ENCODE measurements around the gene MAFG.

MAFG gene

GRCh38 chr17:81902653-81903414 is 24.7 kb downstream of the MAFG start:
- H3K4me3 ChIP-seq = peak overlapping the region in 5 of 7 experiments; percentile 11 to 44 (median 30)
- H3K27ac ChIP-seq = peak overlapping the region in 3 of 21 experiments; percentile 14 to 21 (median 17)

- H3K4me3 ChIP-seq = peak within 1 kb of the TSS in 6 of 7 experiments; percentile 11 to 44 (median 26)
- peak within 1 kb of the TSS in 3 of 21 experiments; percentile 14 to 21 (median 17) for H3K27ac ChIP-seq
Observed at GRCh38 chr17:81902023-81902652, 25.4 kb downstream of the MAFG start, which contains the start of gene NPB. TSS of gene NPB (plus strand) at chr17:81902238. CDS start at chr17:81902278, 40 bp downstream.

DNA sequence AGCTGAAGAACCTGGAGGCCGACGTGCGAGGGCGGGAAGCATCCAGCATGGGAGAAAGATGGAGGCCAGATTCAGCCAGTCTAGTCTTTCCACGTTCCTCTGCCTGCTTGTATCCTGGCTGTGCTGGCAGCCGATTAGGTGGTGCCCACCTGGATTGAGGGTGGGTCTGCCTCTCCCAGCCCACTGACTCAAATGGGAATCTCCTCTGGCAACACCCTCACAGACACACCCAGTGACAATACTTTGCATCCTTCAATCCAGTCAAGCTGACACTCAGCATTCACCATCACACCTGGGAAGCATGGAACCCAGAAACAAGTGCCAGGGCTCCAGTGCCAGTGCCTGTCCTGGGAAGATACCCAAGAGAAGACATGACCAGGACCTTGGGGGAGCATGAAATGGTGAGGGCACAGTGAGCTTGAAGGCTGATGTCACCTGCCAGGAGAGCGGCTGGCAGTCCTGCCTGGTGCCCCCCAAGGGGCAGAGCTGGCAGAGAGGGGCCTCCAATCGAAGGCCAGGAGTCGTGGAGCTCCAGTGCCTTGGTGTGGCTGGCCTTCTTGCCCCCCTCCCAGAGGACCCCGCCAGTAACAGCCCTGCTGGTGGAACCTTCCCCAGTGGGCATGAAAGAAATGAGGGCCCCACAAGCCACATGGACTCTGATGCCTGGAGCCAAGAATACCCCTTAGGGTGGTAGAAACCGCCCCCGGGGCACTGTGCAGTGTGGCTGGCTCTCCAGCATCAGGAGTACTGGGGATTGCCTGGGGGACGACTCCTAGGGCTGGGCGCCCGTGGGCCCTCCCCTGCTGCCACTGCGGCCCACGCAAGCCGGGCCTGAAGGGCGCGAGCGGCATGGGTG is 26.1 kb downstream of the MAFG start:
- Histone ChIP-seq H3K27ac (no peak overlapping the region), H3K4me3 (peak overlapping the region in 5 of 7 experiments; percentile 11 to 44 (median 21))

DNA sequence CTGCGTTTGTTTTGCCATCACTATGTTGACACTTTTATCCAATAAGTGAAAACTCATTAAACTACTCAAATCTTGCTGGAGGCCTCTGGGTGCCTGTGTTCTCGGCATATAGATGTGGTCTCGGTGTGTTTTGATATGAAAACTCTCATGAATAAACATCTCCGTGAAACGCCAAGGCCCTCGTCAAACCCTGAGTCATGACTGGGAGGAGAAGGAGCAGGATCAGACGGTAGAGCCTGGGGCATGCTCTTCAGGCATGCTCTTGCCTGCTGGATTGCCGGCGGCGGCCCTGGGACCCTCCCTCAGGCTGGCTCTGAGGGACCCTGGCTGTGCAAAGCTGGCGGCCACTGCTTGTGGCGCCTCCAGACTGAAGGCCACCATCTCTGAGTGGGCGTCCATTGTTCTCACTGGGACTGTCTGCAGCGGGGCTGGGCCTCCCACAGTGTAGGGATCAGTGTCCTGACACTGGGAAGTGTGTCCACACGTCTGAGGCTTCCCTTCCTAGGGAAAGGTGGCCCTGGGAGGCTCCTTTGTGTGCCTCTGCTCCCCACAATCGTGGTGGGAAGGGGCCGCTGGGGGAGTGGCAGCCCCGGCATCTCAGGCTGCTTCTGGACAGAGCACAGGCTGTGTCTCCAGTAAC is 27.2 kb downstream of the MAFG start:
- Histone ChIP-seq H3K4me3 (no peak overlapping the region), H3K27ac (no peak overlapping the region)

GRCh38 chr17:81899514-81900166 is 27.9 kb downstream of the MAFG start:
- Histone ChIP-seq H3K27ac (no peak overlapping the region), H3K4me3 (no peak overlapping the region)

DNA sequence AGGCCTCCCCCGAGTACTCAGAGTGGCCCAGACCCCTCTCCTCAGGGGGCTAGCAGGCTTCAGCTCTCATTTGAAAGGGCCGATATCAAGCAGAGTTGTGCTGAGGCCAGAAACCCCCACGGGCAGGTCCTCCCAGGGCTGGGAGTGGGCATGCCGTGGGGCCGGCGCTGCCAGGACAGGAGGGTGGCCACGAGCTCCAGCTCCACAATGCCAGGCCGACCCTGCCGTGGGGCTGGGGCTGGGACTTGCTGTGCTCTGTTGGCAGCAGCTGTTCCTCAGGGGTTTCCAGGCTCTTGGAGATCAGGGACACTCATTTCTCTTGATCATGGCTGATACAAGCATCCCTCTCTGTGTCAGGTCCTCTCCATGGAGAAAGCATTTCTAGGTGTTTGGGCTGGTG is 28.6 kb downstream of the MAFG start:
- no peak overlapping the region for H3K4me3 ChIP-seq

GRCh38 chr17:81898029-81898866 is 29.3 kb downstream of the MAFG start:
- Histone ChIP-seq H3K27ac (peak overlapping the region in 2 of 21 experiments; percentile 21 to 46), H3K4me3 (no peak overlapping the region)

More for the DNA sequence above, 28.6 kb downstream of the MAFG start:
- peak overlapping the region in 2 of 21 experiments; percentile 21 to 46 for H3K27ac ChIP-seq

GRCh38 chr17:81895400-81895799 is 32.1 kb downstream of the MAFG start:
- Histone ChIP-seq H3K27ac (no peak overlapping the region), H3K4me3 (no peak overlapping the region)

GRCh38 chr17:81891303-81891552 is 36.3 kb downstream of the MAFG start:
- Histone ChIP-seq H3K27ac (peak overlapping the region; percentile 81 to 99 (median 93)), H3K4me3 (peak overlapping the region; percentile 69 to 96 (median 83))

DNA sequence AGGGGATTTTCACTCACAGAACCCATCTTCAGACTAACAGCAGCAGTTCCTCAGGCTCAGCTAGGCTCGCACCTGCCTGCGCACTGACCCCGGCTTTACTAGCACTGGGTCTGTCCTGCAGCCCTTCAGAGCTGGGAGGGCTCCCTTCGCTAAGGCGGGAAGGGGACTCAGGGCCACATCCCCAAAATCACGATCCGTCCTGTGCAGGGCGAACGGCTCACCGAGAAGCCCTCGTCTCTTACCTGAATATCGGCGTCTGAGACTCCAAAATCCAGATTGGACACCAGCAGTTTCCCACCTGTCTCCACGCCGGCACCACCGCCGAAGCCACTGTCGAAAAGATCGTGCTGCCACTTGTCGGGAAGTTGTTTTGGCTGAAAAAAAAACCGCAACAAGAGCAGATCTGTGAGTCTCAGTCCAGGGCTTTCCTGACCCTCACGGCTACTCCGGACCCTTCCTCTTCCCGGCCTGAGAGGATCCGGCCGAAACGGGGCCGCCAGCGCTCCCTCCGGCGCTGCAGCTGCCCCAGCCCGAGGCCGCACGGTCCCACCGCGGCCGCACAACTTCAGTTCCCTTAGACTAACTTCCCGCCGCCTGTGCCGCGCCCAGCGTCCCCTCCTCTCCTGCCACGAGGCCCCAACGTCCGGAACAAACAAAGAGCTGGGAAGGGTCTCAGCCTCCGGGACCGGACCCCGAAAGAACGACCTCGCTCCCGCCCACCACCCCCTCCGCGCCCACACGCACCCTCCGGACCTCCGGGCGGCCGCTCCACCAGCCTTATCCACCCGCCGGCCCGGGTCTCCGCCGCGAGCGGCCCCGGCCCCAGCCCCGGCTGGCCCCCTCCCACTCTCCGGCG is 36.9 kb downstream of the MAFG start:
- Histone ChIP-seq H3K27ac (peak overlapping the region; percentile 81 to 99 (median 92)), H3K4me3 (peak overlapping the region; percentile 69 to 96 (median 83))

DNA sequence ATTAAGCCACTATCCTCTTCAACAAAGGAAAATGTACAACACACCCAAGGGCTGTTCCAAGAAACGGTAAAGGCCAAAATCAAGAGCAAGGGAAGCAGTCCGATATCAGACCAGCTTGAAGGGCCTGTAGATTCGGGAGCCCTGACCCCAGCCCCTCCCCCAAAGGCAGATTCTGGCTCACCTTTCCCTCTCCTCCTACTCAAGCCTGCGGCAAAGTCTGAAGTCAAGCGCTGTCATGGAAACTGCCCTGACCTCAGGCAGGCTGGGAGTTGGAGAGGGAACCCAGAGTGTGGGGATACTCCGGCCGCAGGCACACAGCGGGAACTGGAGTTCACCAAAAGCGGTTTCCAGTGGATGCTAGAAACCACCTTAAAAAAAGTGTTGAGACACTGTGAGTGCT is 37.9 kb downstream of the MAFG start:
- H3K4me3 ChIP-seq = no peak overlapping the region

GRCh38 chr17:81888988-81889595 is 38.4 kb downstream of the MAFG start:
- Histone ChIP-seq H3K27ac (no peak overlapping the region), H3K4me3 (no peak overlapping the region)

More for the DNA sequence above, 37.9 kb downstream of the MAFG start:
- peak overlapping the region in 1 of 21 experiments; percentile 98 for H3K27ac ChIP-seq

- Histone ChIP-seq H3K4me3 (no peak overlapping the region), H3K27ac (no peak overlapping the region)
Observed at GRCh38 chr17:81888105-81888987, 39.2 kb downstream of the MAFG start.

GRCh38 chr17:81885869-81886548 is 41.5 kb downstream of the MAFG start:
- no peak overlapping the region for H3K4me3 ChIP-seq
- peak overlapping the region in 6 of 21 experiments; percentile 2 to 62 (median 38) for H3K27ac ChIP-seq

- no peak overlapping the region for H3K4me3 ChIP-seq
- H3K27ac ChIP-seq = peak overlapping the region in 4 of 21 experiments; percentile 14 to 62 (median 38)
Observed at GRCh38 chr17:81885454-81885853, 42.1 kb downstream of the MAFG start.
